Motor neuron (in vitro differentiated cells): ENCODE results near the gene TCERG1L. TPM values are rescaled to one million over a fixed set of nuclear protein-coding genes. Genes with fewer than 3 reads are reported as not detected.

Experiments used
- ATAC-seq, 8 experiments: fragments of 200-7000 bp; cut with Tn5 transposase; replicated peaks in 6 of 8; 2 replicates each; pipeline ENCODE4 v1.8.0; 2021; ENCODE audit warnings: mild to moderate bottlenecking in 8 of 8, moderate library complexity in 8 of 8
- H3K27ac ChIP-seq, 2 donors: fragments of 250-450 bp; sonication (Bioruptor Pico); 2 replicates each; pipeline ENCODE4 v1.9.0; 2021; ENCODE audit warnings: antibody characterized with exemption in 2 of 2, mild to moderate bottlenecking in 2 of 2, moderate library complexity in 1 of 2
- H3K4me1 ChIP-seq, 2 donors: fragments of 250-450 bp; sonication (Bioruptor Pico); replicated peaks in 1 of 2; 2 replicates each; pipeline ENCODE4 v1.6.1; 2021; ENCODE audit warnings: antibody characterized with exemption in 2 of 2, mild to moderate bottlenecking in 2 of 2, moderate library complexity in 1 of 2
- H3K4me3 ChIP-seq, 5 donors: fragments of 250-450 bp; sonication (Bioruptor Pico); 2 replicates each; pipeline ENCODE4 v1.9.0; 2021; ENCODE audit warnings: antibody characterized with exemption in 5 of 5, mild to moderate bottlenecking in 5 of 5, moderate library complexity in 4 of 5
- whole genome bisulfite sequencing, 10 experiments: fragments of 450-650 bp; shearing (Covaris generic); methylation state at CpG; one replicate each; pipeline ENCODE4 v1.0.0; 2022; 5-methylcytosine and 5-hydroxymethylcytosine counted together
- in situ Hi-C, 9 experiments: fragments of 400-800 bp; cut with MboI; loops; one replicate each; pipeline ENCODE4 v1.15.0; 2021; ENCODE audit warnings: low sequenced_read_pairs in 9 of 9, low pct_unique_long_range_greater_than_20kb in 2 of 9; ENCODE audit not compliant: unreplicated experiment in 9 of 9
- total RNA-seq, 8 experiments: library from RNA; unstranded; fragments of 300-600 nt; gene quantifications; 2 replicates each; pipeline versions ENCODE4 v1.2.3 to v1.2.4, GENCODE V29; 2022

TCERG1L gene
- total RNA-seq, 8 experiments from 2014 or later = 0.43 to 8.1 (median 2.0) TPM; not detected in 1

DNA sequence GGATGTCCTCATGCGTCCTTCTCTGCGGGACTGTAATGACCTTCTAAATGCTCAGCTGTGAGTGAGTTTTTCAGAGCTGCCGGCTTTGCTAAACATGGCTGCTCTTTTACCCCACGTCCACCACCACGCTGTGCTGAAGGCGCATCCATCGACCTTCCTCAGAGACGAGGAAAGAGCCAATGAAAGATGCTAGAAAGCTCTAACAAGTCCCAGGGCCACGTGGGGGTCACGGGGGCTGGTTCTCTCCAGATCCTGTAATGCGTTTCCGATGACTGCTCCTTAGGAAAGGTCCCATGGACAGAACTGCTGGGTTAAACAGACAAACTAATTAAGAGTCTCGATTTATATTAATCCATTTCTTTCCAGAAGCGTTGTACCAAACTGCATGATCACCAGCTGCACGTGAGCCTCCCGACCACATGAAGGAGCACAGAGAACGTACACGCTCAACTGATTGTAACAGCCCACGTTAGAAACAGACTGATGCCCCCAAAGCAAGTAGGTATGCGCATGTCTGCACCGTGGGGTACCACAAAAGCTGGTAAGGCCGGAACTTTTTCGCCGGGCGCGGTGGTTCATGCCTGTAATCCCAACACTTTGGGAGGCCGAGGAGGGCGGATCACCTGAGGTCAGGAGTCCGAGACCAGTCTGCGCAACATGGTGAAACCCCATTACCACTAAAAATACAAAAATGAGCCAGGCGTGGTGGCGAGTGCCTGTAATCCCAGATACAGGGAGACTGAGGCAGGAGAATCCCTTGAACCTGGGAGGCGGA is 109.6 kb downstream of the TCERG1L start:
- H3K27ac ChIP-seq = no peak overlapping the region
- H3K4me3 ChIP-seq = no peak overlapping the region
- in situ Hi-C loops = no loop called here
- H3K4me1 ChIP-seq = no peaks in the 10 kb centered on the region
- ATAC-seq = no peak
- WGBS, 10 experiments = 45 to 100% (median 79%) methylated on average over 1 to 17 of the region's 33 CpGs

- Histone ChIP-seq H3K27ac (no peak overlapping the region), H3K4me1 (no peaks in the 10 kb centered on the region), H3K4me3 (no peak overlapping the region)
- WGBS, 10 experiments = 47 to 84% (median 70%) methylated on average over 2 to 14 of the region's 21 CpGs; no CpG with 5 or more reads in 3 of the 10 experiments
- ATAC-seq = no peak
- in situ Hi-C loops = no loop called here
Observed at GRCh38 chr10:131200856-131201470, 110.6 kb downstream of the TCERG1L start.

DNA sequence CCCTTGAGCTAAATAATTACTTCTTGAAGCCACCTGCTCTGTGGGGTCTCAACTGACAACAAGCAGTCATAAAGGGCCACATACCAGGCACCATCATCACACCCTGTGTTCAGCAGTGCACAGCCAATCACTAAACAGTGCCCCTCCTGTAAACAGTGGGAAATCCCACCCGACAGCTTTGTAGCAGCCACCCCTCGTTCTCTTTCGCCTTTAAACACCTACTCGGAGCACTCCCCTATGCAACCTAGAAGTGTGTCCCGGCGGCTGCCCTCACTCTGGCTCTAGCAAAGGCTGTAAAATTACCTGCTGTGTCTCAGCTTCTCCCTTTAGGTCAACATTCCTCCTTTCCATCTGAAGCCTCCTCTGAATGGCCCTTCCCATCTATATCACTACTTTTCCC is 111.9 kb downstream of the TCERG1L start:
- Histone ChIP-seq H3K4me1 (no peaks in the 10 kb centered on the region), H3K27ac (no peak overlapping the region), H3K4me3 (no peak overlapping the region)
- WGBS, 10 experiments = 20 to 64% (median 51%) methylated on average over 1 to 5 of the region's 6 CpGs; no CpG with 5 or more reads in 6 of the 10 experiments
- in situ Hi-C loops = no loop called here
- ATAC-seq = no peak

- H3K4me3 ChIP-seq = no peak overlapping the region
- no peaks in the 10 kb centered on the region for H3K4me1 ChIP-seq
- no peak for ATAC-seq
- in situ Hi-C loops = no loop called here
- H3K27ac ChIP-seq = no peak overlapping the region
- 0 to 100% (median 70%) methylated on average over 1 to 4 of the region's 7 CpGs; no CpG with 5 or more reads in 3 of the 10 experiments for WGBS, 10 experiments
Observed at GRCh38 chr10:131198843-131199242, 112.7 kb downstream of the TCERG1L start.

GRCh38 chr10:131198401-131198800 is 113.1 kb downstream of the TCERG1L start:
- in situ Hi-C loops = no loop called here
- H3K4me3 ChIP-seq = no peak overlapping the region
- H3K4me1 ChIP-seq = no peaks in the 10 kb centered on the region
- no peak overlapping the region for H3K27ac ChIP-seq
- ATAC-seq = no peak
- 40 to 90% (median 77%) methylated on average over 2 to 3 of the region's 10 CpGs; no CpG with 5 or more reads in 6 of the 10 experiments for WGBS, 10 experiments

DNA sequence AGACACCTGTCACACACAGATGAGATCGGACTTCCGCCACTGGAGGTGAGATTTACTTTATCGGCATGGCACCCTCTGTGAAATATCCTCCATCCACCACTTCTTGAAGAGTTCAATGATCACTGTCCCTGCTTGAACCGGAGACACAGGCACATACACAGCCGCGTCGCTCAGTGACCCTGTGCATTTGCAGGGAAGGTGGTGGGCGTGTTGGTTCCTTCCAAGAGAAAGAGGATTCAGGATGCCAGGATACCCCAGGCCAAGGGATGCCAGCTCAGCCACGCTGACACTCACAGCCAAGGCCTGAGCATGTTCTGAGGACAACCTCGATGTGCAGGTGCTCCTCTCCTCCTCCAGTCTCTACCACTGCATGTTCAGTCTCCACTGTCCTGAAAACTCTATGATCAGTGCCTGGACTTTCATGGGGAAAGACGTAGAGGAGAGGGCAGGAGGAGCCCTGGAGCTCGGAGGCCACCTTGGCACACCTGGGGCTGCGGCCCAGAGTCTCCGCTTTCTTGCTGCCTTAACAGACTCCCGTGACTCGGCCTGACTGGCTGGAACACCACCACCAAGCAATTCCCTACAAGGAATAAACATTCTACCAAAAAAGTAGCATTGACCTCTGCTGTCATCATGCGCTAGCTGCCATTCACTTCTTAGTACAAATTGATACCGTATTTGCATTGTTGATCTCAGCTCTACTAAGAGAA is 115.2 kb downstream of the TCERG1L start:
- H3K27ac ChIP-seq = no peak overlapping the region
- ATAC-seq = no peak
- in situ Hi-C loops = no loop called here
- no peaks in the 10 kb centered on the region for H3K4me1 ChIP-seq
- WGBS, 10 experiments = 27 to 93% (median 59%) methylated on average over 2 to 9 of the region's 18 CpGs; no CpG with 5 or more reads in 2 of the 10 experiments
- no peak overlapping the region for H3K4me3 ChIP-seq

DNA sequence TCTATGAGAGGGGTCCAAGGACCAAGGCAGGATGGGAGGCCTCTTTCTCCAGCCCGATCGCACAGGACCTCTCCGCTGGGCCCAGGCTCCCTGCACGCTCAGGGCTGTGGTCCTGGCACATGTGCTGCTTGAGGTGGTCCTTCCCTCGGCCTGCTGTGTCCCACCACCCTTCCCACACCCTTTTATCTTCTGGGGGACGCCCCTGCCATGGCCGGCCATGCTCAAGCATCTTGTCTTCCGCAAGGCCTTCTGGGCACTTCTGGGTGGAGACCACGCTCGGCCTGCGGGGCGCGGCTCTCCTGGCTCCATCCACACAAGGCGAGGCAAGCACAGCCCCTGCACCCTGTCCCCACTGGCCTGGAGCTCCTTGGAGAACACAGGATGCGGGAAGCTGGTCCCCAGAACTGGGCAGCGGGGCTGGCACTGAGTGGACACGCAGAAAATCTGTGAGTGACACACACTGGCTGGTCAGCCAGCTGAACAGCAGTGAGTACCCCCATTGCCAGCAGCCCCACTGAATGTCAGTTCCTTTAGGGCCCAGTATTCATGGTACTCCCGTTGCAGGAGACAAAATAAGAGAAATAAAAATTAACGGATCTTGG is 115.9 kb downstream of the TCERG1L start:
- ATAC-seq = no peak
- WGBS, 10 experiments = 7 to 100% (median 45%) methylated on average over 1 to 10 of the region's 19 CpGs; no CpG with 5 or more reads in 2 of the 10 experiments
- Histone ChIP-seq H3K4me1 (no peaks in the 10 kb centered on the region), H3K27ac (no peak overlapping the region), H3K4me3 (no peak overlapping the region)
- in situ Hi-C loops = no loop called here

GRCh38 chr10:131195116-131195515 is 116.4 kb downstream of the TCERG1L start:
- 11 to 83% (median 61%) methylated on average over 1 to 4 of the region's 9 CpGs; no CpG with 5 or more reads in 4 of the 10 experiments for WGBS, 10 experiments
- no peak for ATAC-seq
- in situ Hi-C loops = no loop called here
- Histone ChIP-seq H3K27ac (no peak overlapping the region), H3K4me3 (no peak overlapping the region), H3K4me1 (no peaks in the 10 kb centered on the region)

DNA sequence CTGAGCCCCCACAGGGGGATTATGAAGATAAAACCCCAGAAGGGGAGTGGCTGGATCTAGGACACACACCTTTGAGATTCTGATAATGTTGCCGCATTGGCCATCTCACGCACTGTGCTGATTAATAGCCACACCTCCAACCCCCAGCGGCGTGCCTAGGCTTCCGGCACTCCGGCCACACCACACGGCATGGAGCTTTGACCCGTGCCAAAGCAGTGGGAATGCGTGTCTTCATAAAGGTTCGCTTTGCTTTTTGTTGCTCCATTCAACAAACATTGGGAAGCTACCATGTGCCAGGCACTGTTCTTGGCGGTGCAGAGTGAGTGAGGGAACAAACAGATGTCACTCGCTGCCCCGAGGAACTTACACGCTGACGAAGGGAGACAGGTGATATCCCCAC is 117.6 kb downstream of the TCERG1L start:
- H3K4me1 ChIP-seq = no peaks in the 10 kb centered on the region
- H3K27ac ChIP-seq = no peak overlapping the region
- no peak overlapping the region for H3K4me3 ChIP-seq
- WGBS, 10 experiments = 51 to 100% (median 91%) methylated on average over 1 to 7 of the region's 15 CpGs; no CpG with 5 or more reads in 4 of the 10 experiments
- no peak for ATAC-seq
- in situ Hi-C loops = no loop called here

DNA sequence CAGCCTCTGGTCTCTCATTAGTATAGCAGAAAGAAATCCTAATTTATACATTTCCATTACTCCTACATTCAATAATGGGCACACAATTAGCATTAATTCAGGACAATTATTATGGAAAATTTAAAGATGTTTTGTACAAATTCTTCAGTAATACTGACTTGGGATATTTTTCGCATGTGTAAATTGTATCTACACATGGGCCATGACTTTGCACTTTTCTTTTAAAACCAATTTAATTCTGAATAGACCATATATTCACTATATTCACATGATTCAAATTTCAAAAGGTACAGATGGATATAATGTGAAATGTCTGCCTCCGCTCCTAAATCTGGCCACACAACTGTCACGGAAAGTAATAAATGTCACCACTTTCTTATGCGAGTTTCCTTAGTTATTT is 123.0 kb downstream of the TCERG1L start:
- Histone ChIP-seq H3K4me1 (peaks cover 0 to 9% of the 10 kb centered on the region in 2 donors), H3K4me3 (no peak overlapping the region), H3K27ac (no peak overlapping the region)
- no peak for ATAC-seq
- in situ Hi-C loops = no loop called here
- 0 to 90% (median 65%) methylated on average over 1 to 4 of the region's 4 CpGs; no CpG with 5 or more reads in 1 of the 10 experiments for WGBS, 10 experiments

- WGBS, 10 experiments = 3 to 73% (median 20%) methylated on average over 1 to 7 of the region's 7 CpGs; no CpG with 5 or more reads in 3 of the 10 experiments
- Histone ChIP-seq H3K4me3 (no peak overlapping the region), H3K27ac (no peak overlapping the region), H3K4me1 (peaks cover 0 to 9% of the 10 kb centered on the region in 2 donors)
- in situ Hi-C loops = no loop called here
- ATAC-seq = peak in 4 of 8 experiments; percentile 93 to 99 (median 99)
Observed at GRCh38 chr10:131187926-131188325, 123.6 kb downstream of the TCERG1L start.

DNA sequence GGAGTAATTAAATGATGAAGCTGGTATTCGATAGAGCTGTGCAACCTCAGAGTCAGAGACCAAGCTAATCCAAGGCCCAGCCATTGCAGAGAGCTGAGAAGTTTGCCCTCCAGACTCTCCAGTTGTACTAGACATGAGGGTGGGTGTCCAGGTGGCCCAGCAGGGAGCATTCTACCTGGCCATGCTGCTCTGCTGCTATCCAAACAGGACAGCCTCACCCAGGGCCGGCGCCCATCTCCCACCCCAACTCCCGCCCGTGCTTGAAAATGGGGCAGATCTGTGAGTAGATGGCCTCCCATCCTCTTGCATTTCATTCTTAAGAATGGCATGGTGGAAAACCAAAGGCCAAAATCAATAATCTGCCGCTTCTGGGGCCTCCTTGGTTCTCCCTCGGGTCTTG is 124.2 kb downstream of the TCERG1L start:
- H3K4me3 ChIP-seq = no peak overlapping the region
- WGBS, 10 experiments = 0 to 67% (median 55%) methylated on average over 1 to 3 of the region's 7 CpGs; no CpG with 5 or more reads in 6 of the 10 experiments
- H3K4me1 ChIP-seq = peaks cover 0 to 9% of the 10 kb centered on the region in 2 donors
- in situ Hi-C loops = no loop called here
- no peak for ATAC-seq
- no peak overlapping the region for H3K27ac ChIP-seq
